G401.6 (cell line): ENCODE data around the gene CECR2.

Experiments used
- FAIRE-seq: peaks from 2 replicates; lab custom pipeline; 2012; peaks lifted over from hg19 to GRCh38; lab: Jason Lieb, UNC

The CECR2 gene

GRCh38 chr22:17368144-17368543 lies 1.1 kb upstream of the CECR2 start:
- no peak for FAIRE-seq

- FAIRE-seq, result no peak
These were observed 464 bp upstream of the CECR2 start for GRCh38 chr22:17368554-17369438.

- no peak for FAIRE-seq
These were observed 936 bp downstream of the CECR2 start for GRCh38 chr22:17370026-17370765.

- FAIRE-seq, result no peak
These were observed 1.6 kb downstream of the CECR2 start for GRCh38 chr22:17370766-17371432.

- FAIRE-seq, result no peak
These were observed 2.2 kb downstream of the CECR2 start for GRCh38 chr22:17371448-17371847.

GRCh38 chr22:17373855-17374254 lies 4.6 kb downstream of the CECR2 start:
- FAIRE-seq, result no peak

GRCh38 chr22:17375914-17376614 lies 6.8 kb downstream of the CECR2 start:
- no peak for FAIRE-seq

GRCh38 chr22:17376950-17377349 lies 7.7 kb downstream of the CECR2 start:
- no peak for FAIRE-seq

- no peak for FAIRE-seq
These were observed 10.7 kb downstream of the CECR2 start for GRCh38 chr22:17379944-17380343.

GRCh38 chr22:17380359-17381087 lies 11.3 kb downstream of the CECR2 start:
- no peak for FAIRE-seq

- no peak for FAIRE-seq
These were observed 12.1 kb downstream of the CECR2 start for GRCh38 chr22:17381192-17381913.

GRCh38 chr22:17384612-17385330 lies 15.5 kb downstream of the CECR2 start:
- FAIRE-seq, result no peak

GRCh38 chr22:17387356-17387755 lies 18.1 kb downstream of the CECR2 start:
- no peak for FAIRE-seq

GRCh38 chr22:17388235-17388634 lies 19.0 kb downstream of the CECR2 start:
- FAIRE-seq, result no peak

- no peak for FAIRE-seq
These were observed 20.8 kb downstream of the CECR2 start for GRCh38 chr22:17390087-17390486.

GRCh38 chr22:17396516-17396915 lies 27.3 kb downstream of the CECR2 start:
- no peak for FAIRE-seq

GRCh38 chr22:17397756-17398547 lies 28.7 kb downstream of the CECR2 start:
- FAIRE-seq, result no peak

- FAIRE-seq, result no peak
These were observed 31.0 kb downstream of the CECR2 start for GRCh38 chr22:17400305-17400704.

- FAIRE-seq, result no peak
These were observed 32.5 kb downstream of the CECR2 start for GRCh38 chr22:17401728-17402127.
